Frontal cortex (tissue), 4 donors: ENCODE results near the gene PLEKHN1. TPM values are rescaled to one million over a fixed set of nuclear protein-coding genes. Genes with fewer than 3 reads are reported as not detected.

ENCODE experiments used
- DNase-seq, 2 donors: peaks; one replicate each; pipeline ENCODE4 v3.0.0; 2012; ENCODE audit warnings: low spot score in 2 of 2
- FAIRE-seq: peaks from 2 replicates; lab custom pipeline; 2012; peaks lifted over from hg19 to GRCh38; lab: Jason Lieb, UNC
- total RNA-seq: library from RNA; depleted of rRNA; stranded (reverse); fragments of >200 nt; gene quantifications from one replicate; pipeline ENCODE4 v1.2.3, GENCODE V29; 2014
- donor health status: control.
- donor health status: control.
- donor health status: control.

PLEKHN1 gene
- total RNA-seq, 1 donor from 2014 or later: not detected

DNA sequence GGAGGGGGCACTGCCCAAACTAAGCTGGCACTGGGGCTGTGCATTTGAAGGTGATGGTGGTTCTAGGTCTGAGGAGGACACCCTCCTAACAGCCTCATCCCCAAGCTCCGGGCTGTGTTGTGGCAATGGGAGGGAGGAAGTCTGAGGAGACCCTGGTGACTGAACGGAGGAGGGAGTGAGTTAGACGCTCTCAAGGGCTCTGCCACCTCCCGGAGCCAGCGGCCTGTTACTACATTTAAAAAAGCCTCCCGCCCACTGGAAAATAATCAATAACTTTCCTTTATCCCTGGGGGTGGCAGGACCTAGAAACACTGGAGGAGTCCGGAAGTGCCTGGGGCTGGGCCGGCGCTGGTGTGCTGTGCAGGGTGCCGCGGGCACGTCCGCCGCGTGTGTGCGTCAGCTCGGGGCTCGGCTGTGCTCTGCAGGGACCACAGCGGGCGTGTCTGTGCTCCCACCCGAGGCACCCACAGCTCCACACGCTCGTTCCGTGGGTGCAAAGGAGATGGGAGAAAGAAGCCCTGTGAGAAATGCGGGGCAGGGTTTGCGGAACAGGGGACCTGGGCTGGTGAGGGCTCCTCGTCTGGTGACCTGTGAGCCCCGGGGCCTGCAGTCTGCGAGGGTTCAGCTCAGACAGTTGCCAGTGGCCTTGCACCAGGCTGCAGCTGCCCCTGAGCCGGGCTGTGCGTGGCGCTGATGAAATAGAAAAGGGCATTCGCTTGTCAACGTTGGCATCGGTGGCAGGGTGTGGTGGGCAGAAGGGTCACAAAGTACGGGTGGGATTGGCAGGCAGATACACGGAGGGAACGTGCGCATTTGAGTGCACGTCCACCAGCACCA is 37.2 kb upstream of the PLEKHN1 start:
- DNase-seq (no peak), FAIRE-seq (no peak)

DNA sequence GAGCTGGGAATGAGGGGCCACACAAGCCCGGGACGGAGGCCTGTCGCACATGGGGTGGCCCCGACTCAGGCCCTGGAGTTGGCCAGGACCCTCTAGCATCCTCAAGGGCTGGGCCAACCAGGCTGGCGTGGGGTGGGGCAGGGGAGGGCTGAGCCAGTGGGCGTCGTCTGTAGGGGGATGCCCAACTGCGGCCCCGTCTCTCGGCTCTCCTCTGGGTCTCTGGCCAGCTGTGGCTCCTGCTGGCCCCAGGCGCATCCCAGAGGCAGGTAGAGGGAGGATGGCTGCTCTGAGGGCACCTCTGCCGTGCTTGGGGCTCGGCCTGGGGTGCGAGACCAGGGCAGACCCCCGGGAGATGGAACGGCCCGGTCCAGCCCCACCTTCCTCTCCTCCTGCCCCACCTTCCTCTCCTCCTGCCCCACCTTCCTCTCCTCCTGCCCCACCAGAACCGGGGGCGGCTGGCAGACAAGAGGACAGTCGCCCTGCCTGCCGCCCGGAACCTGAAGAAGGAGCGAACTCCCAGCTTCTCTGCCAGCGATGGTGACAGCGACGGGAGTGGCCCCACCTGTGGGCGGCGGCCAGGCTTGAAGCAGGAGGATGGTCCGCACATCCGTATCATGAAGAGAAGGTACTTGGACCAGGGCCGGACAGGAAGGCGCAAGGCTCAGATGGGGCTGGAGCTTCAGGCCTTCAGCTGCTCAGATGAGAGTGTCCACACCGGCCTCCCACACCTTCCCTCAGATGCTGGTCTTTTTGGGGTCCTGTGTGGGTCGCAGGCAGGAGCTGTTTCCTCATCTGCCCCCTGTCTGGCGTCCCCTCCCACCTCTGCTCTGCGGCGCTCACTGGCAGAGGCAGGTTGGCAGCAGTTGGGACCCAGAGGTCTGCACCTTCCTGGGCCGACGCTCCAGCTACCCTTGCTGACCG is 36.3 kb upstream of the PLEKHN1 start:
- DNase-seq (no peak), FAIRE-seq (no peak)

DNA sequence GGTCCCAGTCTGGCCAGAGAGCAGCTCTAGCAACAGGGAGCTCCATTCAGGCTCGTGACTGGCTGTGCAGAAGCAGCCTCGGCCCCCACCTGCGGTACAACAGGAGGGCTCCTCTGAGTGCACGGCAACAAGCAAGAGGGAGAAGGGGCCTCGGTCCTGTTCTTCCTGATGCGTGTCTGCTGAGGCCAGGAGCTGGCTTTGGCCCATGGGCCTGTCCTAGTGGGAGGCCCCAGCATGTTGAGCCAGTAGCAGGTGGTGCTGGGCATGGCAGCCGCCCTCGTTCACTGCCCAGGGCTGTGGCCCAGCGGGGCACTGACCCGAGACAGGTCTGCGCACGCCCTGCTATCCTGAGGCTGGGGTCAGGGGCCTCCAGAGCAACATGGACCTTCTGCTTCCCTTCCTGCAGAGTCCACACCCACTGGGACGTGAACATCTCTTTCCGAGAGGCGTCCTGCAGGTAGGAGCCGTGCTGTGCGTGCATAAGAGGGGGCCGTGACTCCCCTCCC is 35.6 kb upstream of the PLEKHN1 start:
- FAIRE-seq (no peak), DNase-seq (no peak)

DNA sequence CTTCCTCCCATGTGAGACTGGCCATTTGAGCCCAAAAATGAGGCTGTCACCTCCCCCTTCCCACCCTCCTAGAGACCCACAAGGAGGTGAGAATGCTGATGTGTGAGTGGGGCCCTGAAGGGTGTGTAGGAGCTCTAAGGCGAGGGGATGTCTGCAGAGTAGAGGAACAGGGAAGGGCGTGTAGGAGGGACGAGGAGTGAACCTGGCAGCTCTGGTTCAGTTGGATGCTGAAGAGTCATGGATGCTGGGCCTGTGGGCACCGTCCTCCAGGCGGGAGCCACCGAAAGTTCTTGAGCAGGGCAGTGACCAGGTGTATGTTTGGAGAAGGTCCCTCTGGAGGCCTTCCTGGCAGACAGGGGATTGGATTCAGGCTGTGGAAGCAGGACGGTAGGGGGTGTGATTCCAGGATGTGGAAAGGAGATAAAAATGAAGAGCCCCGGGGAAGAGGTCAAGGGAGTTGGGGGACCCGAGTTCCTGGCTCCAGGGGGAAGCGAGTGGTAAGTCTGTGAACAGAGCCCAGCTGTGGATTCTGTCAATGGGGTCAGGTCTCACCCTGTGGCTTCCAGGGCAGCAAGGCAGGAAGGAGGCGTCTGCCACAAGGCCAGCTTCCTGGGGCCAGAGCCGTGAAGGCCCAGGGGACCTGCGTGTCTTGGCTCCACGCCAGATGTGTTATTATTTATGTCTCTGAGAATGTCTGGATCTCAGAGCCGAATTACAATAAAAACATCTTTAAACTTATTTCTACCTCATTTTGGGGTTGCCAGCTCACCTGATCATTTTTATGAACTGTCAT is 34.7 kb upstream of the PLEKHN1 start:
- FAIRE-seq: no peak
- no peak for DNase-seq

DNA sequence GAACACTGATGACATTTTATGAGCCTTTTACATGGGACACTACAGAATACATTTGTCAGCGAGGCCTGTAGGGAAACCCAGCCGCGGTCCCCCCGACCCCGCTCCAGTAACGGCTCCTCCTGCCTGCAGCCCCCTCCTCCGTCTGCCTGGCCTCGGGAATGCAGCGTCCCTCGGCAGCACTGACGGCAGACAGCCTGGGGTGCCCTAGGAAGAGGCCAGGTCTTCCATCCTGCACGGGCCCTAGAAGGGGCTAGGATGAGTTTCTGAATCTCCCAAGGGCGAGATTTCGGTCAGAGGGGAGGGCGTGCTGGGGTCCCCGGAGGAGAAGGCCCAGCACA is 34.1 kb upstream of the PLEKHN1 start:
- DNase-seq: no peak
- FAIRE-seq: no peak

DNA sequence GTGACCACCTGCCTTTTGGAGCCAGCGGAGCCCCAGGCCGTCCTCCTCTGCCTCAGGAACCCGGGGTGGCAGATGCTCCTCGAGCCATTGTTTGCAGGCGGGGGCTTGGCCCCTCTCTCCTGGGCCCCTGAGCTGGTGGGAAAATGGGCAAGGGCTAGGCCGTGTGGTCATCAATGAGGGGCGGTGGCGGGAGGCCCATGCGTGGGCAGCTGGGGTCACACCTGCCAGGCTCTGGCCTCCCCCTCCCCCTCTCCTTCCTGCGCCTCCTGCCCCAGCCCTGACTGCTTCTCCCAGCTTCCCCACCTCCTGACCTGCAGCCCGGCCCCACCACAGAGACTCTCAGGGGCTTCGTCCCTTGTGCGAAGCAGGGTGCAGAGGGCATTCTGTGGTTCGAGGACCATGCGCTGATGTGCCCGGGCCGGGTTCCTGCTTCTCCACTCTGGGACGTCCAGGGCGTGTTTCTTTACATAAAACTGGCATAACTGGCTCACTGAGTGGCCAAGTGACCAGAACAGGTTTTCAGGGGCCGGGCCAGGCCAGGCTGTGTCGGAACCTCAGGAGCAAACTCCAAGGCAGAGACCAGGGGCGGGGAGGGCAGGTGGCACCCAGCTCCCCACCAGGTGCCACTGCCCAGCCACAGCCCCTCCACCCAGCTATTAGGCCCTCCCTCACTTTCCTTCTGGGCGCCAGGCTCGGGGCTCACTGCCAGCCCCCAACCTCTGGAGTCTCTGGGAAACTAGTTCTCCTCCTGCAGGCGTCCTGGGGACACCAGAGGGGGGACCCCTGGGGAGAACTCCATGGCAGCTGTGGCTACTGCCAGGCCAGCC is 33.3 kb upstream of the PLEKHN1 start:
- no peak for DNase-seq
- FAIRE-seq: no peak

DNA sequence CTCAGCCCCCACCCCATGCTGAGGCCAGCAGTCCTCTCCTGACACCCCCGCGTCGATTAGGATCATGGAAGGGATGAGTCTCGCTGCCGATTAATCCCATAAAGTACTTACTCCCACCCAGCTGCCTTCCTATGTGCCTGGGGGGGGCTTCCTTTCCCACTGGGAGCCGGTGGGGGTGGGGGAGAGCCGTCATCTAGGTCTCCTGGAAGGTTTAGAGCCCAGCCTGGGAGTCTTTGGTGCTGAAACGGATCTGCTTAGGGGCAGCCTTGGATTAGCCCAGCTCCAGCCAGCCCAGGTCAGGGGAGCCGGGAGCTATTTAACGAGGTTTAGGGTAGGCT is 32.7 kb upstream of the PLEKHN1 start:
- DNase-seq (no peak), FAIRE-seq (no peak)

DNA sequence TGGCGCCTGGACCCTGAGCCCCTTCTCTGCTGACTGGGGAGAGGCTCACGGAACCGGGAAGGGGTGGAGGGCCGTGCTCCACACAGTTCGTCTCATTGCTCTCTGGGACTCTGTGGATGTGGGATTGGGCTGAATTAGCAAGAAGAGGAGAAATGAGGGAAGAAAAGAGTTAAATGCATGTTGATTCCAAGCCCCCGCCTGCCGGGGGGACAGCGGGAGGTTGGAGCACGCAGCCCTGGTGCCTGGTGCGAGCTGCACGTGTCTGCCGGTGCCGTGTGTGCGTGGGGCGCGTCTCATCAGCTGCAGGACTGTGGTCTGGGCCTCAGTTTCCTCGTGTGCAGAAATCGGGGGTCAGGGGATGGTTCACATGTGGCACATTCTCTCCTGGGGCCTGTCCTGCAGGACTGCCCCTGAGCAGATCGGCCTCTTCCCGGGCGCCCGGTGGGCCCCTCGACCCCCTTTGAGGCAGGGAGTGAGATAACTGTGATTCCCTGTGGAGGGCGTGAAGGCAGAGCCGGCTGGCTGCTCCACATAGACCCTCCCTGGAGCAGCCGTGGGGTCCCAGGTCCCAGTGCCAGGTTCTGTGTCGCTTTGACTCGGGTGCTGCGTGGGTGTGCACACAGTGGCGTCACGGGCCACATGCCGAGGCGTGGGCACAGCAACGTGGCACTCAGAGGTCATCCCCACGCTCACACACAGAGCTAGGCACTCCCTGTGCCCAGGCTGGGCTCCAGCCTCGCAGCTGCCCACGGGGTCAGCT is 31.1 kb upstream of the PLEKHN1 start:
- peak in 1 of 2 donors; percentile 64 for DNase-seq
- FAIRE-seq: no peak

DNA sequence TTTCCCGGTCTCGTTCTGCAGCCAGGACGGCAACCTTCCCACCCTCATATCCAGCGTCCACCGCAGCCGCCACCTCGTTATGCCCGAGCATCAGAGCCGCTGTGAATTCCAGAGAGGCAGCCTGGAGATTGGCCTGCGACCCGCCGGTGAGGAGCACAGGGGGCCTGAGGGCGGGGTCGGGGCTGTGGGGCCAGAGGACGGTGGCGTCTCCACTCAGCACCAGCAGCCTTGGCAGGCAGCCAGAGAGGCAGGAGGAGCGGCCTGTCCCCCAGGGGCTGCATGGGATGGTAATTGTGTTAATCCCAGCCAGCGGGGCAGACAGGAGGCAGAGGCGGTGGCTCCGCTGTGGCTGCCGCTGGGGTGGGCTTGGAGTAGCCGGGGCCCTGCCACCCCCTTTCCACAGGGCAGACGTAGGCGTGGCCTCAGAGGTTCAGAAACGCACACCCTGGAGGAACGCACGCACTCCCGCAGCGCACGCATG is 30.5 kb upstream of the PLEKHN1 start:
- no peak for FAIRE-seq
- no peak for DNase-seq

DNA sequence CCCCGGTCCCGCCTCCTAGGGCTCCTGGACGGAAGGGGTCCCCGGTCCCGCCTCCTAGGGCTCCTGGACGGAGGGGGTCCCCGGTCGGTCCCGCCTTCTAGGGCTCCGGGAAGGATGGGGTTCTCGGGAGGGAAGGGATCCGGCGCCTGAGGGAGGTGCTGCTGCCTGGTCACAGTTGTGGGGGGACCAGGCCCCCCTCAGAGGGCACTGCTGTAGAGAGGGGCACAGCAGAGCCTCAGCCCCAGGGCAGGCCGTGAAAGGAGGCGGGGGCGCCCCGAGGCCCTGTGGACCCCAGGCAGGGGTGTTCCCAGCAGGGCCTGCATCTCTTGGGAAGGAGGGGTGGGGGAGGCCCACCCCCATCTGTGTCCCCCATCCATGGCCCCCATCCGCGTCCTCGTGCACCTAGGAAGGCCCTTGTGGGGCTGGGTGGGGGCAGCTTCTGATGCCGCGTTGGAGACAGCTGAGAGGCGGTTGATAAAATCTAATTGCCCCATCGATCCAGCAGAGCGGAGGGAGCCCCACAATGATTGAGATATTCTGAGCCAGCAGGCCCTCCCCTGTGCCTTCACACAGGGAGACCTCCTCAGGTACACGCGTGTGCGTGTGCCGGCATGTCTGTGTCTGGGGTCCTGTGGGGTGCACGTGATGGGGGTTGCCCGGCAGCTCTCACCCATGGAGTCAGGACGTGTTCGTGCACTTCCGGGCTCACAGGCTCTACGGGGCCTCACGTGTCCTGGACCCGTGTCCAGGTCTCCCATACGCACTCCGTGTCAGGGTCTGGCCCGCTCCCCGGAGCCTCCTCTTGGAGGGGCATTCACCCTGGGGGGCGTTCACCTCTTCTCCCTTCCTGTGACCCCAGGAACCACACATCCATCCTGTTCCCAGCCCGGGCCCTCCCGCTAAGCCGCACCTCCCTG is 29.7 kb upstream of the PLEKHN1 start:
- no peak for DNase-seq
- no peak for FAIRE-seq

DNA sequence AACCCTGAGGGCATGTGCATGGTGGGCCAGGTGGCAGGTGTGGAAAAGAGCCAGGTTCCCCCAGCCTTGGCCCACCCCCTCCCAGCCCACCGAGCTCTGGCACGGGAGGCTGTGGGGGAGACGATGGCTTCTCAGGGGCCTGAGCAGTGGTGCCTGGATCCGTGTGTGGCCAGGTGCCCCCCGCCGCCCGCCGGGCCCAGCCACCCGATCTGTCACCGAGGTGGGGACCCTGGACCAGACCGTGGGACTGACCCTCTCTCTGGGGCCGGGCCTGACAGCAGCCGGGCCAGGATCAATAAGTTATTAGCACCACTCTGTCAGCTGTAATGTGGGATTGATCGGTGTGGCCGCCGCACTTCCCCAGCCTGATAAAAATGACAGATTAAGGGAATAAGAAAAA is 28.8 kb upstream of the PLEKHN1 start:
- no peak for DNase-seq
- no peak for FAIRE-seq

DNA sequence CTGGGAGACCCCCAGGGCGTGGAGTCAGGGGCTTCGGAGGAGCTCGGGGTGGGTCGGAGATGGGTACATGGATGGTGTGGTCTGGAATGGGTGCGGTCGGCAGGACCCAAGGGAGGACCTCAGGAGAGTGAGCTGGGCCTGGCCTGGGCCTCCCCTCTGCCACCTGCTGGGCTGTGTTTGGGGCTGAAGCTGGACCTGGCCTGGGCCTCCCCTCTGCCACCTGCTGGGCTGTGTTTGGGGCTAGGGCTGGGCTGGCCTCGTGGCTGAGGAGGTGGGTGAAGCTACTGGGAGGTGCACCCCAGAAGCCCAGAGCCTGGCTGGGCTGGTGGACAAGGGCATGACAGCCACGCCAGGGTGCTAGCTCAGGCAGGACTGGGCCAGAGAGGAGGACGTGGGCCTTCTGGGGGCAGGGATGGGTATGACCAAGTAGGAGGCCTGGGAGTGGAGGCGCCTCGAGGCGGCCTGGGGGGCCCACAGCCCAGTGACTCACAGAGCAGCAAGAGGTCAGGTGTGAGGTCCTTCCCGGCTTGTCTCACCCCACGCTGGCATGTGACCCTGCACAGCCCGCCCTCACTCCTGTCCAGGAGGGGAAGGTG is 28.1 kb upstream of the PLEKHN1 start:
- no peak for DNase-seq
- FAIRE-seq: no peak

DNA sequence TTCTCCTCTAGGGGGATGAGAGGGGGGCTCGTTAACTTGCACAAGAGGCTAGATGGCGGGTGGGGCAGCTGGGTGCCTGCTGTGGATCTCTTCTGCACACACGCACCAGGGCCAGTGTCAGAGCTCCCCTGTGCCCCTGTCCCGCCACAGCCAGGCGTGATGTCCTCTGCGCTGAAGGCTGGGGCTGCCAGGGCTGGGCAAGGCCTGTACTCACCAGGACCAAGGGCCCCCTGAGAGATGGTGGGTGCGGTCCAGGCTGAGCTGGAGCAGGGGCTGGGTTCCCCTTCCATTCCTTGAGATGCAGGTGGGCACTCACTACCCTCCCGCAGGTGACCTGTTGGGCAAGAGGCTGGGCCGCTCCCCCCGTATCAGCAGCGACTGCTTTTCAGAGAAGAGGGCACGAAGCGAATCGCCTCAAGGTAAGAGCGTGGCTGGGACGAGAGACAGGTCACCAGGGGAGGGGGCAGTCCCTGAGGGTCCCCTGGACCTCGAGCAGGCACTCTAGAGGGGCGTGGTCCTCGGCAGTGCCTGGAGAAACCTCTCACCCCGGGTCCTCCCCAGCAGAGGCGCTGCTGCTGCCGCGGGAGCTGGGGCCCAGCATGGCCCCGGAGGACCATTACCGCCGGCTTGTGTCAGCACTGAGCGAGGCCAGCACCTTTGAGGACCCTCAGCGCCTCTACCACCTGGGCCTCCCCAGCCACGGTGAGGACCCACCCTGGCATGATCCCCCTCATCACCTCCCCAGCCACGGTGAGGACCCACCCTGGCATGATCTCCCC is 27.4 kb upstream of the PLEKHN1 start:
- FAIRE-seq: no peak

DNA sequence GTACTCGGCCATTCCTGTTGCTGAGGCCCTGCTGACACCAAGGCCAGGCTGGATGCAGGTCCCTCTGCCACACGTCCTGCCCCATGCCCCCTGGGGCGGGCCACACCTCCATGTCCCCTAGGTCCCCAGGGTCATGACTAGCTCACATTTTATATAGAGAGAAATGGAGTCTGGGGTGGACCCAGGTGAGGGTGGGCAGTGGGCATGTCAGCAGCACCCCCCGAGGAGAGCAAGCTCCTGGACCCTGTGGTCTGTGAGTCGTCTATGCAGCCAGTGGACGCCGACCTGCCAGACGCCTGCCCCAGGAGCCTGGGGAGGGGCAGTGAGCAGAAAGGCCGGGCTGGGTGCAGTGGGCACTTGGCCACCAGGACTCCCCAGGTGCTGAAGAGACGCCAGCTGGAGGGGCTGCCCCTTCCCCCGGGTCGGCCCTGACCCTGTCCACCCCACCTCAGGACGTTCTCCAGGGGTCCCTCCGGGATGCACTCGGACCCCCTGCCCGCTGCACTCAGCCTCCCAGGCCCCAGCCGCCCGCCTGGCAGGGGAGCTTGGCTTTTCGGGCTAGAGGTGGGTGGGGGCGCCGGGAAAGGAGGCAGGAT is 26.7 kb upstream of the PLEKHN1 start:
- no peak for FAIRE-seq
- no peak for DNase-seq

More for the DNA sequence above, 27.4 kb upstream of the PLEKHN1 start:
- DNase-seq: no peak

DNA sequence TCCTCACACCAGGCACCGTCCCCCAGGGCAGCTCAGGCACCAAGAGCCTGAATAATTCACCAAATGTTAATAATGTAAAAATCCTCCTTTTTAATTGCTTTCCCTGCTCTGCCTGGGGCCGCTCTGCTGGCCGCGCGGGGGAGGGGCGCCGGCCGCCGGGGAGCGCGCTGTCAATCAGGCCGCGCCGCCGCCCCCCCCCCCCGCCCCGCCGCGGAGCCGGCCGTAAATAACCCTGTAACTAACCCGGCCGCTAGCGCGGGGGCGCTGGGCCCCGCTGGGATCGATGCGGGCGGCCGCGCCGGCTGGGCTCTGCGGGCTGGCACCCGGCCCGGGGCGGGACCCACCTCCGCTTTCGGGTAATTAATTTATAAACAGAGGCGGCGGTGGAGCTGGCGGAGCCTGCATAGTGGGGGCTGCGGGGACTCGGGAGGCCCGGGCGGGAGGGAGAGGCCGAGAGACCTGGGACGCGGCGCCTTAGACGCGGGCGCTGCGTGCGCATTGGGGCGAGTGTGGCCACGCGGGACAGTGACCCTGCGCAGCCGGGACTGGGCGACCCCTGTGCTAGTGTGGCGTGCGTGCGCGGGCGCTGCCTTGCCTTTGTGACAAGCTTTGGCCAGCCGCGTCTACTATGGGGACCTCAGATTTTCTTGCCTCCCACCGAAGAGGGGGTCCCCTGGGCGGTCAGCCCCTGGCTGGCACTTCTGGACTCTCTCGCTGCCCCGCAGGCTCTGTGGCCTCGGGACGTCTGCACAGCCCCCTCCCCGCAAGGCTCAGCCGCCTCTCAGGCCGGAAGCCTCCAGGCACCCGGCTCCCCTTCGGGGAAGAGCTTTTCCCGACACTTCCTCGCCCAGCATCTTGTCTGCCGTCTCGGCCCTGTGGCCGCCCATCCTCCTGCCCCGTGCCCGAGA is 25.9 kb upstream of the PLEKHN1 start:
- FAIRE-seq (no peak), DNase-seq (peak; percentile 85 to 91)
